H1 (cell line): ENCODE data around the gene TMEM161B. TPM values are rescaled to one million over a fixed set of nuclear protein-coding genes. Genes with fewer than 3 reads are reported as not detected.

Source experiments
- CTCF ChIA-PET: fragments of 300-600 bp; sonication (Branson Sonifier 250); formaldehyde crosslinking; loops from one replicate; lab custom pipeline; 2021; ENCODE audit not compliant: partially characterized antibody; lab: Charles Lee
- POLR2A ChIA-PET: fragments of 300-600 bp; sonication (Branson Sonifier 250); formaldehyde crosslinking; loops from one replicate; lab custom pipeline; 2021; ENCODE audit warnings: inconsistent platforms; ENCODE audit not compliant: partially characterized antibody; lab: Charles Lee
- DNase-seq, 2 experiments: peaks; one replicate each; pipeline versions ENCODE4 v3.0.0 to v3.0.0-alpha.2; 2010 to 2022; ENCODE audit warnings: low spot score in 2 of 2, low read depth in 1 of 2, mixed read lengths in 1 of 2
- FAIRE-seq: peaks from 2 replicates; lab custom pipeline; 2011; peaks lifted over from hg19 to GRCh38; lab: Jason Lieb, UNC
- H2AFZ ChIP-seq: 2 replicates; pipeline ENCODE4 v1.8.1; 2012; ENCODE audit warnings: low read length, inconsistent platforms
- H2AK5ac ChIP-seq: 2 replicates; pipeline ENCODE4 v1.6.1; 2013; ENCODE audit warnings: low read depth, low read length
- H2BK120ac ChIP-seq: replicated peaks from 2 replicates; pipeline ENCODE3; 2013; ENCODE audit warnings: low read depth, low read length, inconsistent platforms
- H2BK12ac ChIP-seq: 2 replicates; pipeline ENCODE4 v1.6.1; 2013; ENCODE audit warnings: low read depth, low read length
- H2BK15ac ChIP-seq: 2 replicates; pipeline ENCODE4 v1.6.1; 2013; ENCODE audit warnings: low read length
- H2BK20ac ChIP-seq: 2 replicates; pipeline ENCODE4 v1.6.1; 2013; ENCODE audit warnings: low read length
- H2BK5ac ChIP-seq: 2 replicates; pipeline ENCODE4 v1.6.1; 2013; ENCODE audit warnings: low read depth, low read length
- H3K14ac ChIP-seq: 2 replicates; pipeline ENCODE4 v1.6.1; 2013; ENCODE audit warnings: inconsistent platforms; ENCODE audit not compliant: insufficient read length
- H3K18ac ChIP-seq: 2 replicates; pipeline ENCODE4 v1.6.1; 2013; ENCODE audit warnings: low read length; ENCODE audit errors: extremely low read depth
- H3K23ac ChIP-seq: 2 replicates; pipeline ENCODE4 v1.6.1; 2013; ENCODE audit warnings: inconsistent platforms; ENCODE audit not compliant: insufficient read length
- H3K23me2 ChIP-seq: 2 replicates; pipeline ENCODE4 v1.6.1; 2013; ENCODE audit warnings: low read depth, low read length
- H3K27ac ChIP-seq: 2 replicates; pipeline ENCODE4 v1.6.1; 2011; ENCODE audit warnings: low read depth, low read length, inconsistent platforms
- H3K27me3 ChIP-seq, 4 experiments: replicated peaks in 1 of 4; 1 replicate in 1 of 4; 2 replicates in 3 of 4; pipeline versions ENCODE4 v1.6.1 to v1.8.1; 2011 to 2013; ENCODE audit warnings: low read length in 3 of 4, mild to moderate bottlenecking in 3 of 4, inconsistent platforms in 2 of 4, mixed read lengths in 2 of 4, moderate library complexity in 1 of 4; ENCODE audit not compliant: control insufficient read depth in 3 of 4, insufficient read depth in 3 of 4; ENCODE audit errors: extremely low read depth in 1 of 4
- H3K36me3 ChIP-seq, 4 experiments: 2 replicates each; pipeline versions ENCODE4 v1.6.1 to v1.8.1; 2011 to 2013; ENCODE audit warnings: mild to moderate bottlenecking in 4 of 4, low read length in 3 of 4, moderate library complexity in 2 of 4, control low read depth in 1 of 4, inconsistent platforms in 1 of 4; ENCODE audit not compliant: insufficient read depth in 4 of 4, control insufficient read depth in 2 of 4
- H3K4ac ChIP-seq: replicated peaks from 2 replicates; pipeline ENCODE3; 2013; ENCODE audit warnings: low read length, low read depth, mixed read lengths, inconsistent platforms; ENCODE audit not compliant: insufficient read length
- H3K4me1 ChIP-seq, 4 experiments: replicated peaks in 1 of 4; 1 replicate in 1 of 4; 2 replicates in 3 of 4; pipeline versions ENCODE4 v1.6.1 to v1.8.1; 2011 to 2013; ENCODE audit warnings: low read length in 3 of 4, inconsistent platforms in 2 of 4, mixed read lengths in 1 of 4; ENCODE audit not compliant: insufficient read depth in 4 of 4, control insufficient read depth in 3 of 4
- H3K4me2 ChIP-seq, 2 experiments: 2 replicates each; pipeline versions ENCODE4 v1.6.1 to v1.8.1; 2011 to 2013; ENCODE audit warnings: low read depth in 2 of 2, low read length in 2 of 2, control low read depth in 1 of 2, inconsistent platforms in 1 of 2, mild to moderate bottlenecking in 1 of 2; ENCODE audit not compliant: insufficient read depth in 1 of 2
- H3K4me3 ChIP-seq, 4 experiments: fragments of 200-600, 300-600 bp in 1 of 4; sonication (generic), shearing (Covaris generic), sonication (Bioruptor Twin) in 1 of 4; 2 replicates each; pipeline versions ENCODE4 v1.5.1 to v1.8.1; 2011 to 2016; ENCODE audit warnings: low read length in 4 of 4, low read depth in 3 of 4, control low read depth in 2 of 4, inconsistent platforms in 2 of 4, mild to moderate bottlenecking in 2 of 4, mixed read lengths in 1 of 4, moderate library complexity in 1 of 4; ENCODE audit not compliant: insufficient read depth in 2 of 4; ENCODE audit errors: extremely low read depth in 1 of 4
- H3K56ac ChIP-seq: replicated peaks from 2 replicates; pipeline ENCODE3; 2013; ENCODE audit warnings: low read depth, mild to moderate bottlenecking, mixed read lengths, low read length, inconsistent platforms; ENCODE audit not compliant: insufficient read length
- H3K79me1 ChIP-seq: 2 replicates; pipeline ENCODE4 v1.6.1; 2013; ENCODE audit warnings: low read depth, low read length, control low read depth
- H3K79me2 ChIP-seq, 2 experiments: 2 replicates each; pipeline versions ENCODE4 v1.6.1 to v1.8.1; 2012 to 2013; ENCODE audit warnings: low read length in 2 of 2, mild to moderate bottlenecking in 2 of 2, inconsistent platforms in 1 of 2; ENCODE audit not compliant: insufficient read depth in 2 of 2, control insufficient read depth in 1 of 2
- H3K9ac ChIP-seq, 4 experiments: replicated peaks in 1 of 4; 1 replicate in 1 of 4; 2 replicates in 3 of 4; pipeline versions ENCODE4 v1.6.1 to v1.8.1; 2011 to 2013; ENCODE audit warnings: low read depth in 3 of 4, low read length in 3 of 4, control low read depth in 2 of 4, mild to moderate bottlenecking in 2 of 4, moderate library complexity in 2 of 4, inconsistent platforms in 1 of 4; ENCODE audit errors: extremely low read depth in 1 of 4
- H3K9me3 ChIP-seq, 2 experiments: 2 replicates each; pipeline versions ENCODE4 v1.6.1 to v1.8.1; 2012 to 2013; ENCODE audit warnings: mild to moderate bottlenecking in 2 of 2, moderate library complexity in 2 of 2, control low read depth in 1 of 2, inconsistent platforms in 1 of 2, low read depth in 1 of 2, low read length in 1 of 2, mixed read lengths in 1 of 2; ENCODE audit not compliant: insufficient read depth in 2 of 2
- H4K20me1 ChIP-seq, 2 experiments: replicated peaks in 1 of 2; 2 replicates each; pipeline versions ENCODE3 to v1.8.1; 2011 to 2013; ENCODE audit warnings: inconsistent platforms in 2 of 2, low read length in 2 of 2, mild to moderate bottlenecking in 1 of 2; ENCODE audit not compliant: insufficient read depth in 2 of 2, control insufficient read depth in 1 of 2
- H4K5ac ChIP-seq: 2 replicates; pipeline ENCODE4 v1.6.1; 2013; ENCODE audit warnings: low read length, low read depth, mixed read lengths, inconsistent platforms; ENCODE audit not compliant: insufficient read length
- H4K8ac ChIP-seq: 2 replicates; pipeline ENCODE4 v1.8.0; 2013; ENCODE audit warnings: mild to moderate bottlenecking, moderate library complexity, low read length, inconsistent platforms; ENCODE audit not compliant: insufficient read depth; ENCODE audit errors: extremely low read depth
- H4K91ac ChIP-seq: replicated peaks from 2 replicates; pipeline ENCODE3; 2013; ENCODE audit warnings: low read length, mixed read lengths, inconsistent platforms; ENCODE audit not compliant: insufficient read length
- ATF2 ChIP-seq: IDR thresholded peaks from 2 replicates; pipeline ENCODE4 v1.6.1; 2012; ENCODE audit warnings: low read length, inconsistent platforms
- ATF3 ChIP-seq: IDR thresholded peaks from 2 replicates; pipeline ENCODE4 v1.6.1; 2011; ENCODE audit warnings: low read depth, mild to moderate bottlenecking, low read length; ENCODE audit not compliant: insufficient read depth
- CHD1 ChIP-seq: IDR thresholded peaks from 2 replicates; pipeline ENCODE4 v1.6.1; 2012; ENCODE audit warnings: low read depth, low read length, improper control_type of control experiment
- JUN ChIP-seq: IDR thresholded peaks from 2 replicates; pipeline ENCODE4 v1.6.1; 2011; ENCODE audit warnings: low read depth, mild to moderate bottlenecking, improper control_type of control experiment, low read length
- JUND ChIP-seq: IDR thresholded peaks from 2 replicates; pipeline ENCODE4 v1.6.1; 2011; ENCODE audit warnings: mild to moderate bottlenecking, improper control_type of control experiment, low read length
- SP1 ChIP-seq: IDR thresholded peaks from 2 replicates; pipeline ENCODE4 v1.6.1; 2011; ENCODE audit warnings: low read depth, low read length
- USF2 ChIP-seq: IDR thresholded peaks from 2 replicates; pipeline ENCODE4 v1.6.1; 2011; ENCODE audit warnings: low read length, improper control_type of control experiment
- ZNF274 ChIP-seq: IDR thresholded peaks from 2 replicates; pipeline ENCODE4 v1.7.0; 2012; ENCODE audit warnings: low read length, borderline replicate concordance; ENCODE audit errors: extremely low read depth
- polyA plus RNA-seq, 7 experiments: library from polyadenylated mRNA; depleted of rRNA in 3 of 7; stranded (reverse) in 5 of 7; unstranded in 2 of 7; fragments of >200 nt in 5 of 7; fragments of 200-250 nt in 2 of 7; gene quantifications; 1 replicate in 5 of 7; 2 replicates in 1 of 7; 4 replicates in 1 of 7; pipeline versions ENCODE4 v1.2.1 to v1.2.3, GENCODE V29; 2011 to 2013; ENCODE audit warnings: missing spikeins in 2 of 7, mixed read lengths in 2 of 7
- total RNA-seq: library from RNA; stranded (reverse); fragmentation: NEBNext Ultra II Directional; extraction: Animal tissue kit (Norgen Biotek cat#: 25700); gene quantifications from 2 replicates; pipeline ENCODE4 v1.2.1, GENCODE V29; 2021

The TMEM161B gene
- total and polyA plus RNA-seq, 2 of the 8 experiments (the other 6 are each of a cell fraction or from before 2014, with no cell fraction given) = 7.4 to 13.8 TPM

- CTCF ChIA-PET = interaction anchor here (0.7 kb wide), 1 partner anchor 528 kb away, joined by 3 read pairs; no protein-coding TSS in a partner anchor
Measured at GRCh38 chr5:88150747-88151146, 117.9 kb downstream of the TMEM161B start.

More at GRCh38 chr5:88150747-88151146, 117.9 kb downstream of the TMEM161B start:
- FAIRE-seq = no peak
- Histone ChIP-seq H3K9me3 (no peaks in the 10 kb centered on the region), H3K23me2 (no peaks in the 10 kb centered on the region; the same call in none of the 2 replicates), H3K36me3 (no peaks in the 10 kb centered on the region), H2BK5ac (no peak overlapping the region), H2AFZ (no peak overlapping the region), H3K23ac (no peak overlapping the region), H3K4me2 (no peak overlapping the region), H2BK15ac (no peak overlapping the region), H3K27ac (no peak overlapping the region), H3K79me2 (no peaks in the 10 kb centered on the region), H3K4ac (no peak overlapping the region), H3K9ac (no peak overlapping the region), H4K91ac (no peak overlapping the region), H3K4me1 (0 out of 7 replicates have a peak, but pooled peaks cover 0 to 2% (median 0%) of the 10 kb centered on the region in 4 experiments), H3K79me1 (no peaks in the 10 kb centered on the region), H2AK5ac (no peak overlapping the region), H2BK20ac (no peak overlapping the region), H4K5ac (no peak overlapping the region), H3K27me3 (peaks cover 4 to 12% (median 7%) of the 10 kb centered on the region in 4 experiments; a peak in 6 of 7 replicates), H4K20me1 (no peaks in the 10 kb centered on the region), H3K18ac (no peak overlapping the region), H3K14ac (no peak overlapping the region), H2BK12ac (no peak overlapping the region), H4K8ac (no peak overlapping the region), H3K56ac (no peak overlapping the region), H2BK120ac (no peak overlapping the region), H3K4me3 (no peak overlapping the region)
- TF ChIP-seq SP1 = no peak
- no peak for TF ChIP-seq CHD1
- no peak for TF ChIP-seq ZNF274
- no peak for TF ChIP-seq JUN
- no peak for TF ChIP-seq USF2
- no peak for TF ChIP-seq JUND
- TF ChIP-seq ATF3 = no peak
- no peak for TF ChIP-seq ATF2
- DNase-seq = no peak
- POLR2A ChIA-PET = no interaction called here
